GM21360 (cell line): ENCODE measurements around the gene PAFAH2.
"Not testable (repeated sequence)": the region's sequence is repeated elsewhere in the genome, so short reads cannot be mapped to it uniquely, and the experiment has no call there.

ENCODE experiments used
- ATAC-seq: cut with Tn5 transposase; IDR thresholded peaks from one replicate; pipeline ENCODE4 v1.9.1; 2021; ENCODE audit warnings: mild to moderate bottlenecking, moderate library complexity; ENCODE audit not compliant: unreplicated experiment

PAFAH2 gene

GRCh38 chr1:25943511-25943910, 54.4 kb downstream of the PAFAH2 start:
- not testable (repeated sequence) for ATAC-seq

DNA sequence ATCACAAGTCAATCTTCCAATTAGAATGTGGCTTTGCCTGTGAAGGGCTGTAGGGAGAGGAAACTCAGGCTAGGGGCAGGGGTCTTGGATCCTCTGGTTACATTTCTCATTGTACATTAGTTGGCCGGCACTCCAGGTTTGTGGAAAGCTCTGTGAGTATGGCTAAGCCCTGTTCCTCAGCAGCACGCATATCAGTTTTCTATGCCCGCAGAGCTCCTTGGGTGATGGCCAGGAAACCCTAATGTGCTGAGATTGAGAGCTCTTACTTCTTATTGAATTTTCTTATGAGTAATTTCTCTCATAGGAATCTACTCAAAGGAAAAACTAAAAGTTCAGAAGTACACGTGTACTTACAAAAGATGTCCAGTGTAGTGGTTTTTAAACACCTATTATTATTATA, 60.9 kb downstream of the PAFAH2 start:
- ATAC-seq: no peak

DNA sequence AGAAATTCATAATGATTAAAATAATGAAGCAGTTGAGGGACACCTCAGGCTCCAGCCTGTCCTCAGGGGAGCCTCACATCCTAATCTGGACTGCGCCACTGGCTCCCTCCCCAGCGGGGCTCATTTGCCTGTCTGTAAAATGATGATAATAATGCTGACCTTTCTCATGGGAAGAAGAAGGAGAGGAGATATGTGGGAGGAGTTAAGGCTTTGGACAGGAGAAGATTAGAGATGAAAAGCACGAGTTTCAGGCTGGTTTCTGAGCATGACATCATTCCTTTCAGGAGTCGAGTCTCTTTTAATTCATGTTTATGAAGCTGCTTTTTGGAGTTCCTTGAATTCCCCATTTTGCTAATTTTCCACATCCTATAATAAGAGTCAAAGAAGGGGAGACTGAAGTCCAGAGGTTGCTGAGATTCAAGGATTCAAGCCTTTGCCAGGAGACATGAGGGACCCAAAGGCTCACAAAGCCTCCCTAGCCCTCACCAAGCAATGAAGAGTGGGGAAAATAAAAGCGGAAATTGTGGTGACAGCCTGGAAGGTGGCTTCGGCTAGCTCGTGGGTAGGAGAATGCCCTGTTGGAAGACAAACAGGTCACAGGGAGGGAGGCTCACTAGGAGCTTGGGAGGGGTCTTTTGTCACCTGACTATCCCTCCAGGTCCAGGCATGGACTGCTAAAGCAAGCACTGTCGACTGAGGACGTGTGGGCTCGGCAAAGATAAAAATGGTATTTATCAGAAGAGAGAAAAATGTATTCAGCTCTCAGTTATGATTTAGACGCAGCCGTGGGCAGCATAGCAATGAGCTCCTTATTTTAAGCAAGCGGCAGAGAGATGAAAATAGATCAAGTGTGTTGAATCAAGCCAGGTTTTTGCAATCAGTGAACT, 64.1 kb downstream of the PAFAH2 start:
- ATAC-seq: no peak

DNA sequence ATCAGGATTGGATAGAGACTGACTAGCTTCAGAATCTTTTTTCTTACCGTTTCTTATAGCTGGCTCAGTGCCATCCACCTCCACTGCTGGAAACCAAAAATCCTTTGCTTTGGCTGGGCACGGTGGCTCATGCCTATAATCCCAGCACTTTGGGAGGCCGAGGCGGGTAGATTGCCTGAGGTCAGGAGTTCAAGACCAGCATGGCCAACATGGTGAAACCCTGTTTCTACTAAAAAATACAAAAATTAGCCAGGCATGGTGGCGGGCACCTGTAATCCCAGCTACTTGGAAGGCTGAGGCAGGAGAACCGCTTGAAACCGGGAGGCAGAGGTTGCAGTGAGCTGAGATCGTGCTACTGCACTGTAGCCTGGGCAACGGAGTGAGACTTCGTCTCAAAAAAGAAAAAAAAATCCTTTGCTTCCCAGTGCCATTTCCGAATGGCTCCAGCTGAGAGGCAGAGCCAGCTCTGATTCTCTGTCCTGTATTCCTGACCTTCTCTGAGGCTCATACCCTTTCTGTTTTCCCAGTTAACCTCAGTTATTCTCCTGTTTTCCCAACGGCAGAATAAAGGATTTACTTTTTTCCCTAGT, 65.0 kb downstream of the PAFAH2 start:
- not testable (repeated sequence) for ATAC-seq

- ATAC-seq: no peak
Measured at GRCh38 chr1:25932321-25932720, 65.5 kb downstream of the PAFAH2 start.

DNA sequence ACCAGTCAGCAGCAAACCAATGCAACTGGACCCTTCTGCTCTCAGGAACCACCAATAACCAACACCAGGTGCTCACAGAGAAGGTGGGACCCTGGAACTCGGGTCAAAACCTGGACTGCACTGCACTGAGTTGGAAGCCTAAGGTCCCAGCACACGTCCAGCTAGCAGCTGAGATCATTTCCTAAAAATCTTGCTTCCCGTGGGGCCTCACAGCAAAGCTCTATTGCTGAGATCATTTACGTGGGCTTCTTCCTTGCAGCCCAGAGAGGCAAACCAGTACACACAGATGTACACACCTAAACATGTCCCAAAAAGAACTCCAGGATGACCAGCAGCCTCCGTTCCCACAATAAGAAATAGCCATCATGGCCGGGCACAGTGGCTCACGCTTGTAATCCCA, 68.8 kb downstream of the PAFAH2 start:
- no peak for ATAC-seq

GRCh38 chr1:25927521-25928265, 70.2 kb downstream of the PAFAH2 start:
- ATAC-seq: no peak

GRCh38 chr1:25926731-25927496, 70.9 kb downstream of the PAFAH2 start:
- ATAC-seq: no peak

DNA sequence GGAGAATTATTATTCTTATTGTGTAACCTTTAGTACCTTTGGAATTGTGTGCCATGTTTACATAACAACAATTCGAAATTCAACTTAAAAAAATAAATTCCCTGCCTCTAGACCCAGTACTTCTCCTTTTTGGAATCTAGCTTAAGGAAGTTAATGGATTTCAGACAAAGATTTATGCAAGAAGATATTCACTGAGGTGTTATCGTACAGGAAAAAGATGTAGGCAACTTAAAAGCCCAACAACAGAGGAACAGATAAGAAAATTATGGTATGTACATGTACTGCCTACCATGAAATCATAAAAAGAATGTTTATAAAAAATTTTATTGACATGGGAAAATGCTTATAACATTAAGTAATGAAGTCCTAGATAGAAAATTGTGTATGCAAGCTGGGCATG, 73.4 kb downstream of the PAFAH2 start:
- no peak for ATAC-seq

GRCh38 chr1:25922971-25923552, 74.8 kb downstream of the PAFAH2 start:
- no peak for ATAC-seq

- ATAC-seq: no peak
Measured at GRCh38 chr1:25922056-25922970, 75.5 kb downstream of the PAFAH2 start.

- no peak for ATAC-seq
Measured at GRCh38 chr1:25918615-25919014, 79.2 kb downstream of the PAFAH2 start.

DNA sequence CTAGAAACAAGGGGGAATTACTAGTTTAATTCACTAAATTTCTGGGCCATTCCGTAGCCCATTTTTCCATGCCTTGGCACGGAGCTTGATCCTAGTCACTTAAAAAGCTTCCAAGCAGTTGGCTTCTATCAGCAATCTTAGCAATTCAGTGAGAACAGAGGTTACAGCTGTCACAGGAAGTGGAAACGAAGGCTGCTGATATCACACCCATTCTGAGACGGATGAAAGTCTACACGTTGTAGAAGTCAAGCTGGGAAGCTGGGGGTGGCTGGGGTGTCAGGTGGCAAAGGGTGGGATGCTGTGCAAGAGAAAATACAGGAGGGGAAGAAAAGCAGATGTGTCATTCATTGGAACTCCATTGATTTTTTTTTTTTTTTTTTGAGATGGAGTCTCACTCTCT, 79.9 kb downstream of the PAFAH2 start:
- ATAC-seq: no peak

- no peak for ATAC-seq
Measured at GRCh38 chr1:25916460-25916859, 81.4 kb downstream of the PAFAH2 start.

DNA sequence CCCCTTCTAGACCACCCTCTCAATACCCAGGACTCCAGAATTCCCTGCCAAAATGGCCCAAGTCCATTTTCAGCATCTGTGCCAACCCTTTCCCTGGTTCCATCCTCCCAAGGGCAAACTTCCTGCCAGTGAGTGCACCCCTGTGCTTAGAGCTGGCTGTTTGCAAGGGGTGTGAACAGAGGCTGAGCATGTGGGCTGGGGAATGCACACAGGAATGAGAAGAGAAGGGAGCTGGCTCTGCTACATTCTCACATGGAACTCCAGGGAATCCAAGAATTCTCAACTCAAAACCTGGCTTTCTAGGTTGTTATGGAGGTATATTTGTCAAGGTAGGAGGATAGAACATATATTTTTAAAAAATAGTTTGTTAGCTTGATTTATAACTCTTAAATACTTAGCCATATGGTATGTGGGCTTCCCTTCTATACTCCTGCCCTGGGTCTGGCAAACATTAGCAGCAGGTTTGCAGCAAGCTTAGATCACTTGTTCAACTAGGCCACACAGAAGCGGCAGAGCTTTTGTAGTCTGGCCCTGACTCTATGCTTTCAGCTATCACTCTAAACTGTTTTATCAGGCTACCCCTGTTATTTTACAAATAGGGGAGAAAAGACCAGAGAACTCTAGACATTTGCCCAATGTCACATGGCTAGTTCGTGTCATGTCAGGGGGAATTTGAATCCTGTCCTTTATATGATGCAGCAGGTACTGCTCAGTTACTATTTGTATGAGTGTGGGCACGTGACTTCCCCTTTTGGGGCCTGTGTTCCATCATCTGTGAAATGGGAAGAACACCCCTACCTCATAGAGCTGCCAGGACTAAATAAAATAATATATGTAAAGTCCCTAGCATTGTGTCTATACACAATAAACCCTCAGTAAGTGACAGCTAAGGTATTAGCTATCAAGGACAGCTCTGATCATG, 83.5 kb downstream of the PAFAH2 start:
- ATAC-seq: no peak

- no peak for ATAC-seq
Measured at GRCh38 chr1:25913206-25913605, 84.7 kb downstream of the PAFAH2 start.

DNA sequence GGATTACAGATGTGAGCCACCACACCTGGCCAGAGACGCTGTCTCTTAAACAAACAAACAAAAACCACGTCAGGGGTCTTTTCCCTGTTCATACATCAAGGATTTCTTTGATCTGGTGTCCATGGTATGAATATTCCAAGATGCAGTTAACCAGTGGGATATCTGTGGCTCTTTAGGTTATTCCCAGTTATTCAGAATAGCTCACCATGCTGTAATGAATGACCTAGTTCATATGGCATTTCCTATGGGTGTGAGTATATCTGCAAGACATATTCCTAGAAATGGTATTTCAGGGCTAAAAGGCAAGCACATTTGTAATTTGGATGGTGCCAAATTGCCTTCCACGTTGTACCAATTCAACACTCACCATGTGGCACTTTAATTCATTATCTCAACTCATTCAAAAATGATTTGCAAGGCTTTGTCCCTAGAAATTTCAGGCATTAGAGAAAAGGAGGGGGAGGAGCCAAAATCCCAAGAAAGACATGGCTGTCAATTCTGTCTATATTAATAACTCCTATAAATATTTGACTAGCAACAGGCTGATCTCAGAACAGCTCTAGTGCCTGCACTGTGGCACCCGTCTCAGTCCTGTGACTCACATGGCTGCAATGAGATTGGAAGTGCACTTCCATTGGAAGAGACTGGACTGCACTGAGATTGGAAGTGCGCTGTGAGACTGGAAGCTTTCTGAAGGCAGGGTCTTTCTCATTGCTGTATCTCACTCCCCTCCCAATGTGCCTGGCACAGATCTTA, 85.6 kb downstream of the PAFAH2 start:
- no peak for ATAC-seq

- no peak for ATAC-seq
Measured at GRCh38 chr1:25911162-25911561, 86.7 kb downstream of the PAFAH2 start.
